Iris pigment epithelial cell (primary cell): ENCODE measurements around the gene ACKR2.

Source experiments
- DNase-seq: peaks from one replicate; pipeline ENCODE4 v3.0.0-alpha.2; 2011; ENCODE audit warnings: low read depth

ACKR2 gene

GRCh38 chr3:42887084-42887483 is 77.8 kb downstream of the ACKR2 start:
- DNase-seq, result no peak

- no peak for DNase-seq
These were observed 81.8 kb downstream of the ACKR2 start for GRCh38 chr3:42891042-42891441.

- peak; percentile 31 for DNase-seq
These were observed 82.9 kb downstream of the ACKR2 start for GRCh38 chr3:42892169-42892568.

- no peak for DNase-seq
These were observed 83.6 kb downstream of the ACKR2 start for GRCh38 chr3:42892807-42893206.

GRCh38 chr3:42894698-42895579 is 85.7 kb downstream of the ACKR2 start:
- DNase-seq, result no peak

- DNase-seq, result no peak
These were observed 86.3 kb downstream of the ACKR2 start for GRCh38 chr3:42895580-42895868.

GRCh38 chr3:42898896-42899675 is 89.8 kb downstream of the ACKR2 start:
- no peak for DNase-seq

GRCh38 chr3:42900226-42901072 is 91.2 kb downstream of the ACKR2 start:
- DNase-seq, result no peak

GRCh38 chr3:42901073-42901415 is 91.8 kb downstream of the ACKR2 start:
- DNase-seq, result no peak

GRCh38 chr3:42902257-42902656 is 93.0 kb downstream of the ACKR2 start:
- no peak for DNase-seq

GRCh38 chr3:42904076-42904475 is 94.8 kb downstream of the ACKR2 start:
- DNase-seq, result no peak

- no peak for DNase-seq
These were observed 96.5 kb downstream of the ACKR2 start for GRCh38 chr3:42905740-42906069.

GRCh38 chr3:42906070-42906847 is 97.0 kb downstream of the ACKR2 start, which contains the start of gene ZNF662:
Gene ZNF662, plus strand, starts transcription at chr3:42906142. Its CDS starts 1,973 bp downstream, at chr3:42908115.
- DNase-seq, result peak; percentile 46

GRCh38 chr3:42906848-42907183 is 97.6 kb downstream of the ACKR2 start:
- peak; percentile 8 for DNase-seq

GRCh38 chr3:42908675-42909074 is 99.4 kb downstream of the ACKR2 start:
- no peak for DNase-seq

GRCh38 chr3:42911551-42911950 is 102.3 kb downstream of the ACKR2 start:
- no peak for DNase-seq

GRCh38 chr3:42914771-42915515 is 105.7 kb downstream of the ACKR2 start:
- DNase-seq, result no peak
